B cell (primary cell): ENCODE results near the gene GALNT5. TPM values are rescaled to one million over a fixed set of nuclear protein-coding genes. Genes with fewer than 3 reads are reported as not detected.

ENCODE experiments used
- ATAC-seq: fragments of 200-7000 bp; cut with Tn5 transposase; one replicate; pipeline ENCODE4 v1.10.0; 2021; ENCODE audit warnings: low read depth, mild to moderate bottlenecking, moderate number of reproducible peaks, moderate library complexity
- CTCF ChIA-PET: fragments of 350-600 bp; sonication (Branson Sonifier 250); formaldehyde crosslinking; loops from one replicate; lab custom pipeline; 2021; ENCODE audit warnings: antibody characterized with exemption, inconsistent platforms; lab: Charles Lee
- POLR2A ChIA-PET: fragments of 350-600 bp; sonication (Branson Sonifier 250); formaldehyde crosslinking; loops from one replicate; lab custom pipeline; 2021; ENCODE audit warnings: antibody characterized with exemption; lab: Charles Lee
- DNase-seq: peaks from one replicate; pipeline ENCODE4 v3.0.0; 2013
- H2AFZ ChIP-seq: 2 replicates; pipeline ENCODE4 v1.6.1; 2012; ENCODE audit warnings: mild to moderate bottlenecking, low read depth, low read length; ENCODE audit not compliant: insufficient read depth, poor library complexity, severe bottlenecking
- H3K27ac ChIP-seq, 2 donors: 1 replicate in 1 of 2; 2 replicates in 1 of 2; pipeline ENCODE4 v1.5.1; 2012 to 2013; ENCODE audit warnings: low read length in 2 of 2, mild to moderate bottlenecking in 2 of 2, moderate library complexity in 1 of 2
- H3K27me3 ChIP-seq, 4 experiments: fragments of 200-600 bp in 1 of 4; sonication (generic) in 1 of 4; replicated peaks in 1 of 4; 1 replicate in 2 of 4; 2 replicates in 2 of 4; pipeline versions ENCODE4 v1.6.1 to v1.7.0; 2013 to 2016; ENCODE audit warnings: low read length in 3 of 4, mild to moderate bottlenecking in 2 of 4, mixed read lengths in 1 of 4, moderate library complexity in 1 of 4; ENCODE audit not compliant: insufficient read depth in 4 of 4, control insufficient read depth in 3 of 4; ENCODE audit errors: control extremely low read depth in 1 of 4
- H3K36me3 ChIP-seq, 2 experiments: replicated peaks in 1 of 2; 1 replicate in 1 of 2; 2 replicates in 1 of 2; pipeline versions ENCODE4 v1.6.1 to v1.7.1; 2013; ENCODE audit warnings: low read length in 1 of 2; ENCODE audit not compliant: insufficient read depth in 2 of 2, control insufficient read depth in 1 of 2; ENCODE audit errors: control extremely low read depth in 1 of 2, extremely low read depth in 1 of 2
- H3K4me1 ChIP-seq, 2 donors: fragments of 200-600 bp in 1 of 2; sonication (generic) in 1 of 2; 1 replicate in 1 of 2; 2 replicates in 1 of 2; pipeline versions ENCODE4 v1.5.1 to v1.6.1; 2013 to 2017; ENCODE audit warnings: low read length in 2 of 2; ENCODE audit not compliant: control insufficient read depth in 2 of 2, insufficient read depth in 2 of 2
- H3K4me2 ChIP-seq: replicated peaks from 2 replicates; pipeline ENCODE3; 2012; ENCODE audit warnings: mild to moderate bottlenecking, low read depth, low read length; ENCODE audit not compliant: poor library complexity, severe bottlenecking
- H3K4me3 ChIP-seq, 5 experiments: fragments of 200-600 bp in 1 of 5; sonication (generic) in 1 of 5; 1 replicate in 3 of 5; 2 replicates in 2 of 5; pipeline versions ENCODE4 v1.5.1 to v1.7.0; 2011 to 2016; ENCODE audit warnings: low read length in 4 of 5, mild to moderate bottlenecking in 4 of 5, low read depth in 2 of 5, control low read depth in 1 of 5, moderate library complexity in 1 of 5; ENCODE audit not compliant: insufficient read depth in 1 of 5; ENCODE audit errors: control extremely low read depth in 1 of 5, extremely low read depth in 1 of 5
- H3K79me2 ChIP-seq: fragments of 200-600 bp; sonication (generic); one replicate; pipeline ENCODE4 v1.6.0; 2016; ENCODE audit warnings: low read length; ENCODE audit not compliant: control insufficient read depth, insufficient read depth
- H3K9ac ChIP-seq: fragments of 200-600 bp; sonication (generic); 2 replicates; pipeline ENCODE4 v1.6.1; 2017; ENCODE audit warnings: mild to moderate bottlenecking, low read length, moderate library complexity
- H3K9me3 ChIP-seq, 3 donors: one replicate each; pipeline versions ENCODE4 v1.6.1 to v1.7.1; 2013; ENCODE audit warnings: low read length in 2 of 3; ENCODE audit not compliant: control insufficient read depth in 2 of 3, insufficient read depth in 1 of 3; ENCODE audit errors: control extremely low read depth in 1 of 3
- H4K20me1 ChIP-seq: 2 replicates; pipeline ENCODE4 v1.6.0; 2012; ENCODE audit warnings: mild to moderate bottlenecking, low read length; ENCODE audit not compliant: insufficient read depth, control insufficient read depth, poor library complexity, severe bottlenecking
- H3K27ac Mint-ChIP-seq: one replicate; pipeline ENCODE4 v1.8.0; 2021; ENCODE audit warnings: mixed read lengths
- H3K27me3 Mint-ChIP-seq: one replicate; pipeline ENCODE4 v1.8.0; 2021; ENCODE audit warnings: mixed read lengths
- H3K4me1 Mint-ChIP-seq: one replicate; pipeline ENCODE4 v1.8.0; 2021; ENCODE audit warnings: mixed read lengths
- H3K4me3 Mint-ChIP-seq: one replicate; pipeline ENCODE4 v1.8.0; 2021; ENCODE audit warnings: mixed read lengths
- H3K9me3 Mint-ChIP-seq: one replicate; pipeline ENCODE4 v1.8.0; 2022; ENCODE audit warnings: mixed read lengths; ENCODE audit not compliant: insufficient read depth
- EZH2 ChIP-seq: IDR thresholded peaks from 2 replicates; pipeline ENCODE4 v1.6.1; 2012; ENCODE audit warnings: borderline replicate concordance, low read depth, mild to moderate bottlenecking, moderate library complexity, low read length; ENCODE audit not compliant: insufficient read depth, poor library complexity, severe bottlenecking
- WGBS: methylation state at CpG from one replicate; pipeline ENCODE4 v1.1.5; 2013; ENCODE audit warnings: missing lambda C conversion rate; ENCODE audit not compliant: insufficient coverage; 5-methylcytosine and 5-hydroxymethylcytosine counted together
- intact Hi-C: fragments of 100-400 bp; cut with micrococcal nuclease; formaldehyde crosslinking; loops from one replicate; pipeline ENCODE4 v1.10.0; 2022
- polyA plus RNA-seq: library from polyadenylated mRNA; depleted of rRNA; stranded (reverse); fragments of >200 nt; gene quantifications from 2 replicates; pipeline ENCODE4 v1.2.3, GENCODE V29; 2012
- total RNA-seq, 2 donors: library from RNA; stranded (reverse); fragments of 120-200 nt in 1 of 2; gene quantifications; 1 replicate in 1 of 2; 2 replicates in 1 of 2; pipeline versions ENCODE4 v1.2.3 to v1.2.4, GENCODE V29; 2013 to 2022
- TF ChIP-seq, protein P1 (sequence below): fragments of 200-600 bp; IDR thresholded peaks from one replicate; pipeline ENCODE4 v1.8.0; 2022; ENCODE audit warnings: antibody characterized with exemption, mild to moderate bottlenecking

Gene GALNT5
- total and polyA plus RNA-seq, 2 donors (not counting 1 experiment from before 2014, with no cell fraction given): not detected

DNA sequence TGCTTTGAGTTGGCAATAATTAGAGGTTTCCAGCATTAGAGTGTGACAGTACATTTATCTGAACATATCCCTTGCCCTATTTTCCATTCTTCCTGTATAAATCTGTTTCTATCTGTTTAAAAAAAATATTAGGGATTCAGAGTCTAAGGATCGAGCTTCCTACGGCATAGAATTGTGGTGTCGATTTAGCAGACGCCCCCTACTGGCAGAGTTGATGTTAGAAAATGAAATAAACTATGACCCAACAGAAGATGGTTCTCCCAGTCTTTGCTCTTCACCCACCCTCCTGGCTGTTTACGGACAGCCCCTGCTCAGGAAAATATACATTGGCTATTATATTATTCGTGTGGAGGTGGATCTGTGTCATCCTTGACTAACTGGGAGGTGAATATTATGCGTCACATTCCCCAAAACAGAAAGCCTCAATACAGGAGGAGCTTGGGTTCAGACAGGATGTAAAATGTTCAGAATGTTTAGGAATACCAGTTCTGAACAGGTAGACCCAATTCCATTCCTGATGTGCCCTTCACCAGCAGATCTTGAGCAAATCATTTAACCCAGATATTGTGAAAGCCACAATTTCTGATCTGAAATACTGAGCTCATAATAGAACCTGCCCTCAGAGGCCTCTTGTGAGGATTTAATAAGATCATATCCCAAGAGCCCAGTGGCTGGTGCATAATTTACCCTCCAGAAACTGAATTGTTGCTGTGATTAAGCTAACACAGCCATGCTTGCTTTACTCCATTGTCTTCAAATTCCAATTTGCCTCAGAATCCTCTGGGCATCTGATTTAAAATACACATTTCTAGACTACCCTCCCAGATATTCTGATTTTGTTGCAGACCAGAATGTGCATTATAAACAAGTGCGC, 78.9 kb downstream of the GALNT5 start:
- Mint-ChIP-seq H3K4me3 (no peak overlapping the region), H3K9me3 (no peaks in the 10 kb centered on the region), H3K27me3 (no peaks in the 10 kb centered on the region), H3K27ac (no peak overlapping the region), H3K4me1 (peaks cover 7% of the 10 kb centered on the region)
- no peak for TF ChIP-seq EZH2
- TF ChIP-seq, protein P1, sequence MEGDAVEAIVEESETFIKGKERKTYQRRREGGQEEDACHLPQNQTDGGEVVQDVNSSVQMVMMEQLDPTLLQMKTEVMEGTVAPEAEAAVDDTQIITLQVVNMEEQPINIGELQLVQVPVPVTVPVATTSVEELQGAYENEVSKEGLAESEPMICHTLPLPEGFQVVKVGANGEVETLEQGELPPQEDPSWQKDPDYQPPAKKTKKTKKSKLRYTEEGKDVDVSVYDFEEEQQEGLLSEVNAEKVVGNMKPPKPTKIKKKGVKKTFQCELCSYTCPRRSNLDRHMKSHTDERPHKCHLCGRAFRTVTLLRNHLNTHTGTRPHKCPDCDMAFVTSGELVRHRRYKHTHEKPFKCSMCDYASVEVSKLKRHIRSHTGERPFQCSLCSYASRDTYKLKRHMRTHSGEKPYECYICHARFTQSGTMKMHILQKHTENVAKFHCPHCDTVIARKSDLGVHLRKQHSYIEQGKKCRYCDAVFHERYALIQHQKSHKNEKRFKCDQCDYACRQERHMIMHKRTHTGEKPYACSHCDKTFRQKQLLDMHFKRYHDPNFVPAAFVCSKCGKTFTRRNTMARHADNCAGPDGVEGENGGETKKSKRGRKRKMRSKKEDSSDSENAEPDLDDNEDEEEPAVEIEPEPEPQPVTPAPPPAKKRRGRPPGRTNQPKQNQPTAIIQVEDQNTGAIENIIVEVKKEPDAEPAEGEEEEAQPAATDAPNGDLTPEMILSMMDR: peak; percentile 86
- WGBS: no CpG with 5 or more reads among the region's 8 CpGs
- H3K79me2 ChIP-seq: no peaks in the 10 kb centered on the region
- no peaks in the 10 kb centered on the region for H3K27me3 ChIP-seq
- H3K36me3 ChIP-seq: no peaks in the 10 kb centered on the region
- ChIA-PET POLR2A (no interaction called here), CTCF (interaction anchor here (0.7 to 5.2 kb wide), 47 partner anchors 10 to 291 kb away, joined by 3 to 79 read pairs (median 6); partner anchors contain the start of genes CYTIP and ERMN)
- peaks cover 6% of the 10 kb centered on the region in 2 donors for H3K4me1 ChIP-seq
- H3K4me2 ChIP-seq: peak overlapping the region; percentile 57
- peak overlapping the region in 1 of 5 experiments; percentile 37 for H3K4me3 ChIP-seq
- no peaks in the 10 kb centered on the region for H4K20me1 ChIP-seq
- intact Hi-C loops: no loop called here
- DNase-seq (peak; percentile 68), ATAC-seq (no peak)
- no peaks in the 10 kb centered on the region for H3K9me3 ChIP-seq
- no peak overlapping the region for H3K27ac ChIP-seq
- peak overlapping the region; percentile 17 for H2AFZ ChIP-seq
- peak overlapping the region; percentile 37 for H3K9ac ChIP-seq

DNA sequence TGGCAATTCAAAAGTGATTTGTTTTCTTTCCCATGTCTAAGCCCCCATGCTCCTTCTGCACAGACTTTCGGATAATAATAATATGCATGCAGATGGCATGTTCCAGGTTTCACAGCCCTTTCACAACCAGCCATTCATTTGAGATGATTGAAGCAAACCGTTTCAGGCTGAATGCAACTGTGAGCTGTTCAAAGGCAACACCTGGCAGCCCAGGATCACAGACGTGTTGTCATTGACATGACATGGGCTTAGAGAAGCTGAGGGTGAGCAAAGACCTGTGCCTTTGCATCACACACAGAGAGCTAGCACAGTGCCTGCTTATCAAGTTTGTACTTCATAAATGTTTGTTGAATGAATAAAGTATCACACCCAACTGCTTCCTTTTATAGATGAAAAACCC, 80.5 kb downstream of the GALNT5 start:
- Histone ChIP-seq H4K20me1 (no peaks in the 10 kb centered on the region), H3K4me1 (peaks cover 6% of the 10 kb centered on the region in 2 donors), H3K9me3 (peaks cover 0 to 9% (median 0%) of the 10 kb centered on the region in 3 donors), H3K4me3 (no peak overlapping the region), H3K79me2 (no peaks in the 10 kb centered on the region), H3K4me2 (no peak overlapping the region), H3K27me3 (no peaks in the 10 kb centered on the region), H2AFZ (no peak overlapping the region), H3K36me3 (no peaks in the 10 kb centered on the region), H3K9ac (no peak overlapping the region), H3K27ac (no peak overlapping the region)
- Mint-ChIP-seq H3K4me3 (no peak overlapping the region), H3K4me1 (peaks cover 7% of the 10 kb centered on the region), H3K9me3 (peaks cover 11% of the 10 kb centered on the region), H3K27me3 (no peaks in the 10 kb centered on the region), H3K27ac (no peak overlapping the region)
- 92% methylated on average over 2 of the region's 3 CpGs for WGBS
- ATAC-seq (no peak), DNase-seq (no peak)
- intact Hi-C loops: no loop called here
- ChIA-PET POLR2A (no interaction called here), CTCF (interaction anchor here (1.1 to 4.4 kb wide), 8 partner anchors 12 to 154 kb away, joined by 3 to 79 read pairs (median 10); partner anchors contain the start of genes CYTIP and ERMN)
- TF ChIP-seq, protein P1: no peak
- no peak for TF ChIP-seq EZH2
